AG08396 (cell line): Measurements from ENCODE around the gene CYS1.
"Not testable (repeated sequence)": the region's sequence is repeated elsewhere in the genome, so short reads cannot be mapped to it uniquely, and the experiment has no call there.

ENCODE experiments used
- DNase-seq: peaks from one replicate; pipeline ENCODE4 v3.0.0; 2012; ENCODE audit warnings: low spot score, mixed read lengths

The CYS1 gene, protein sequence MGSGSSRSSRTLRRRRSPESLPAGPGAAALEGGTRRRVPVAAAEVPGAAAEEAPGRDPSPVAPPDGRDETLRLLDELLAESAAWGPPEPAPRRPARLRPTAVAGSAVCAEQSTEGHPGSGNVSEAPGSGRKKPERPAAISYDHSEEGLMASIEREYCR

DNA sequence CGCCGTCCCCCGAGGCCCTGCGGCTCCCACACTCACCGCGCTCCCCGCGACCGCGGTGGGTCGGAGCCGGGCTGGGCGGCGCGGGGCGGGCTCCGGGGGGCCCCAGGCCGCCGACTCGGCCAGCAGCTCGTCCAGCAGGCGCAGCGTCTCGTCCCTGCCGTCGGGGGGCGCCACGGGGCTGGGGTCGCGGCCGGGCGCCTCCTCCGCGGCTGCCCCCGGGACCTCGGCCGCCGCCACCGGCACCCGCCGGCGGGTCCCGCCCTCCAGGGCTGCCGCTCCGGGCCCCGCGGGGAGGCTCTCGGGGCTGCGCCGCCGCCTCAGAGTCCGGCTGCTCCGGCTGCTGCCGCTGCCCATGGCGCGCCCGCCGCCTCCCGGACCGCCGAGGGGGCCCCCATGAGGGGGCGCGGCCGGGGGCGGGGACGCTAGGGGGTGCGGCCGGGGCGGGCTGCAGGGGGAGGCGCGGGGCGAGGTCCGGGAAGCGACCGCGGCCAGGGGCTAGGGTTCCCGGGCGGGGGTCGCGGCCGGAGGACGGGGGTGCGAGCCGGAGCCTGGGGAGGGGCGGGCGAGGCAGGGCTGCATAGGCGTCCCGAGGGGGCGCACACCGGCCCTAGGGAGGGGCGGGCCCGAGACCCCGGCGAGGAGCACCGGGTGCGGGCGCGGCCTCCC lies at the start of gene CYS1:
TSS of gene CYS1 (minus strand) at position 542 of the 666 bp plus-strand sequence. CDS start at position 354, 188 bp downstream.
- peak; percentile 84 for DNase-seq

DNA sequence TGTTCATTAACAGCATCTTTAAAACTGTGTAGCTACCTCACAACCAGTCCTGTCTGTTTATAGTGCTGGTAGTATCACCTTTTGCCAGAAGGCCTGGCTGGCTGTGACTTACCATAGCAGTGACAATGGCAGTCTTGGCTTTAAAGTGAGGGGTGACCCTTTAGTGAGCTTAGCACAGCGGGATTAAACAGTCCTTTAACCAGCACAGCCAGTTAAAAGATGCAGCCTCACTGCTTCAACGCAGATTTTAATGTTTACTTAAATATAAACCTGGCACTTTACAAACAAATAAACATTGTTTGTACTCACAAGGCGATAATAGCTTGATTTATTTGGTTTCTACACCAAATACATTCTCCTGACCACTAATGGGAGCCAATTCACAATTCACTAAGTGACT lies 49.3 kb upstream of the CYS1 start:
- no peak for DNase-seq

DNA sequence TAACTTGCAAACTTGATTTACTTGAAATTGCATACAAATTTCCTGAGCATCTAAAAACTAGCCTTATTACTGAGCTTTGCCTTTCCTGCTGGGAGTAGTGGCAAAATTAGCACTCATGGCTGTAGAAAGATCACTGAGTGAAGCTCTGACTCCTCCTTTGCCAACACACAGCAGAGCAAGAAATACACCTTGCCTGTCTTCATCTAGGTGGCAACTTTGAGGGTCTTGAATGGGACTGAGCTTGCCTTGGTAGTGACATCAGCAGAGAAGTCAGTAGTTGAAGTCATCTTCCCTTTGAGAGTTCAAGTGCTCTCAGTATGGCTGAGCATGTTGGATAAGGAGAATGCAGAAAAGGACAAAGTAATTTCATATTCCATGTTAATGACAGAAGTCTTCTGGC lies 48.2 kb upstream of the CYS1 start:
- no peak for DNase-seq

DNA sequence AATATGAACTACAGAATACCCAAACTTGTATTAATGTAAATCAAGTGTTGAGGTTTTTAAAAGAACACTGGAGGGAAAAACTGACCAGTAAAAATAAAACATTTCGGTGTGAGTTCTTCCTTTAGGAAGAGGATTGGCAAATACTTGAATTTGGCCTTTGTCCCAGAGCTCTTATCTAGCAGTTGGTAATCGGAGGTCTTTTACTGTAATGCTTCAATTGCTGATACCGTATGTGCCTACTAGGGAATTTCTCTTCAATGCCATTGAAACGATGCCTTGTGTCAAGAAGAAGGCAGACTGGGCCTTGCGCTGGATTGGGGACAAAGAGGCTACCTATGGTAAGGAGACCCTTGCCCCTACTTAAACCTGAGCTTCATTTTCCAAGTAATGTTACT lies 46.4 kb upstream of the CYS1 start:
- no peak for DNase-seq

DNA sequence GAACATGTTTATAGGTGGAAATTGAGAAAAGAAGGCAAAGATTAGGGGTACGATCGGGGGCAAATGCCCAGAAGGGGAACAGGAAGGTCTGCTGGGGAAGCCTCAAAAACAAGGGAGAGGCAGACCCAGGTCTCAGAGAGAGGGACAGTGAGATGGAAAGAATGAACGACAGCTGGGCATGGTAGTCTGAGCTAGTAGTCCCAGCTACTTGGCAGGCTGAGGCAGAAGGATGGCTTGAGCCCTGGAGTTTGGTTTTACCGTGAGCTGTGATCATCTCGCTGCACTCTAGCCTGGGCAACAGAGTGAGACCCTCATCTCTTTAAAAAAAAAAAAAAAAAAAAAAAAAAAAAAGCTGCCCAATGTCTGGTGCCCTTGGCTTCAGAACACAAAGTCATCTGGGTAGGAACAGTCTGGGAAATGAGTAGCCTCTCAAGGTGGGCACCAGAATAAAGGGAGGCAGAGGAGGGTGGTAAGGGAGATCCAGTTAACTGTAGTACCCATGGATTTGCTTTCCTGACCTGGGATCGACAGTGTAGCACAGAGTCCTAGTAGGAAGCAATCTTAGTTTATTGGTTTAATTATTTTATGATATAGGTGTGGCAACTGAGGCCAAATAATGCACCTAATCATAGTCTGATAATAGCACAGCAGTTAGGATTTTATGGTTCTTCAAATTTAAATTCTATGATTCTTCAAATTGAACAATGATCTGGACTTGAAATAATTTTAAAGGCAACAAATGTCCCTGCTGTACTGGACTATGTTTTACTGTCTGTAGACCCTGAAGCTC lies 45.8 kb upstream of the CYS1 start:
- DNase-seq = no peak

DNA sequence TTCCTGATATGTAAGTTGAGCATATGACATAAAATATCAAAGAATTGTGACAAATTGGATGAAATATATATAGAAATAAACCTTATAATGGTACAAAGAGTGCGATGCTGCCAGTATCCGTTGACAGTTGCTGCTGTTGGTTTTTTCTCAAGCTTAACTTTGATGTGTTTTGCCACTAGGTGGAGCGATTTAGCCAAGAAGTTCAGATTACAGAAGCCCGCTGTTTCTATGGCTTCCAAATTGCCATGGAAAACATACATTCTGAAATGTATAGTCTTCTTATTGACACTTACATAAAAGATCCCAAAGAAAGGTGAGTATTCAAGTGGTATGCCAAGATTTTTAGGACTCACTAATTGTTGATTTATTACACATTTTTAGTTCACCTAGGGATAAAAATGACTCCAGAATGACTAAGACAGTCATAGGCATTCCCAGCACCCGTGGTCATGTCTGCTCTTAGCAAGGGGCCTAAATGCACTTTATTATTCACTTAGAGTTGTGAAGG lies 44.4 kb upstream of the CYS1 start:
- DNase-seq = peak; percentile 54

DNA sequence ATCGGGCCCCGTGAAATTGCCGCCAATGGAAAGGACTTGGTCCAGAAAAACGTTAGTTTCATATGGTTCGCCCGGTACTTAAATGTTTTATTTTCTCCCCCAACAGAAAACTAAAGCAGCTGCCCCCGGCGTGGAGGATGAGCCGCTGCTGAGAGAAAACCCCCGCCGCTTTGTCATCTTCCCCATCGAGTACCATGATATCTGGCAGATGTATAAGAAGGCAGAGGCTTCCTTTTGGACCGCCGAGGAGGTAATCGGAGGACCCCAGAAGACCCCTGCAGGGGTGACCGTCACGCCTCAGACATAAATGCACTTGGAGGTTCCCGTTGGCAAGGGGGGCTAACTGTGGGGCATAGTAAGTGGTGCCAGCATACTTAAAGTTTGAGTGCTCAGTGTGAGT lies 43.1 kb upstream of the CYS1 start:
- no peak for DNase-seq

DNA sequence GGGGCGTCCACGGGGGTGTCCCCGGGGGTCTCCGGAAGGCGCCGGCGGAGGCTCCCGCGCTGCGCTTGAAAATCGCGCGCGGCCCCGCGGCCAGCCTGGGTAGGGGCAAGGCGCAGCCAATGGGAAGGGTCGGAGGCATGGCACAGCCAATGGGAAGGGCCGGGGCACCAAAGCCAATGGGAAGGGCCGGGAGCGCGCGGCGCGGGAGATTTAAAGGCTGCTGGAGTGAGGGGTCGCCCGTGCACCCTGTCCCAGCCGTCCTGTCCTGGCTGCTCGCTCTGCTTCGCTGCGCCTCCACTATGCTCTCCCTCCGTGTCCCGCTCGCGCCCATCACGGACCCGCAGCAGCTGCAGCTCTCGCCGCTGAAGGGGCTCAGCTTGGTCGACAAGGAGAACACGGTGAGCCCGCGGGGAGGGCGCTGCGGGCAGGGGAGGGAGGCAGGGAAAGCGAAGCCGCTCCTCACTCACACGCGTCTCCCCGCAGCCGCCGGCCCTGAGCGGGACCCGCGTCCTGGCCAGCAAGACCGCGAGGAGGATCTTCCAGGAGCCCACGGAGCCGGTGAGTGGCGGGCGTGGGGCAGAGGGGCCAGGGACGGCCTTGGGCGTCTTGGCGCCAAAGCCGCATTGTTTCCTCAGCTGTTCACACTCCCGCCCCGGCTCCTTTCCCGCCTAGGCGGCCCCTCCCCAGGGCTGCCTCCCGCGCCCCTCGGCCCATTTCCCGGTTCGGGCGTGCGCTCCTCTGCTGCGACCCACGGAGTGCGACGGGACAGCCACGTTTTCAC lies 42.5 kb upstream of the CYS1 start, which contains the start of gene RRM2:
TSS of gene RRM2 (plus strand) at position 240 of the 781 bp plus-strand sequence. CDS start at position 300, 60 bp downstream.
- peak; percentile 99 for DNase-seq

DNA sequence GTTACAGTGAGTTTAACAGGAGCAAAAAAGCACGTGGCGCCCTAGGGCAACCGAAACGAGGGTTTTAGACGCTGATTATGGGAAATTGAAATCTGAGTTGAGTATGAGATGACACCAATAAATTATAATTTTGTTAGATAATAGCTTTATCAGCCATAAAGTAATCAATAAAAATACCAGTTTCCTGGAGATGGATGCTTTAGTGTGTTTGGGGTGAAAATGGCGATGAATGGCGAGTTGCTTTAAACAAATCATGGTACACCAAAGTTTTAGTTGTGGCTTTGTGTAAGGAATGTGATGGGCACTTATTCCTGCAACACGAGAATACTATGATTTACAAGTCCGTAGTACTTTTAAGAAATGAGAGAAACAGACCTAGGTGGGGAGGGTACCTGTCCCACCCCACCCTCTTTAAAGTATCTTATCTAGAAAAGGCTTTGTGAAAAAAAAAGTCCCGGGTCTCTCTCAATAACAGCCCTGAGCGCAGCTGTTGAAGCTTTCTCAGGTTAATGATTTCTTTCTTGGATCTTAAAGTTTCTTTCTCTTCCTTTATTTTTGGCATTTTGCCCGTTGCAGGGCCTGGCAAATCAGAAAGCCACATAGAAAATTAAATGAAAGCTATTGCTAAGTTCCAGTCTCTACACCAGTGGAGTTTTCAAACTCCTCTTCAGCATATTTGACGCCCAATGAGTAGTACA lies 40.8 kb upstream of the CYS1 start:
- DNase-seq = no peak

DNA sequence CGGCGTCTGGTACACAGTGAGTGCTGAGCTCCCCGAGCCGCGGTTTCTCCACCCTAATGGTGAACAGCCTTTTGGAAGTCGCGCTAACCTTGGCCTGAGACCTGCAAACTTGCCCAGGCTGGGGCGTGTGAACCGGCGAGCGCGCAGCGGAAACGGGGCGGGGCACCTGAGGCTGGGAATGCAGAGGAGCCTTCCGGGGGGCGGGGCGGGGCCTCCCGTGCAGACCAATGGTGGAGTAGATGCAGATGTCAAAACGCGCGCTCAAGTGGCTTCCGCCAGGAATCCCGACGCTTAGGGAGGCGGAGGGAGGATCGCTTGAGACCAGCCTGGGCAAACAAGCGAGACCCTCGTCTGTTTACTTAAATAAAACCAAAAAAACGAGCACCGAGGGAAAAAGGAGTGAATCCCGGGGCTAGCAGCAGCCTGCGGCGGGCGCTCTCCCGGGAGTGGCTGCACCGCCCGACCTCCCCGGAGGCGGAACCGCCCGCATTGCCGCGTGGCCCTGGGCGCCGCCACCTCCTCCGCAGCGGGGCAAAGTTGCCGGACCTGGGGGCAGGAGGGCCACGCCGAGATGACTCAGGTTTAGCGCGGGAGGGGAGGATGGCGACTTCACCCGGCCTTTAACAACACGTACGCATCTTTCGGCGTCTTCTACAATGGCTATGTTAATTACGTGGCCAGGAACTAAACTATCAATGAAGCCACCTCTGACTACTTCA lies 40.1 kb upstream of the CYS1 start:
- DNase-seq = peak; percentile 94

DNA sequence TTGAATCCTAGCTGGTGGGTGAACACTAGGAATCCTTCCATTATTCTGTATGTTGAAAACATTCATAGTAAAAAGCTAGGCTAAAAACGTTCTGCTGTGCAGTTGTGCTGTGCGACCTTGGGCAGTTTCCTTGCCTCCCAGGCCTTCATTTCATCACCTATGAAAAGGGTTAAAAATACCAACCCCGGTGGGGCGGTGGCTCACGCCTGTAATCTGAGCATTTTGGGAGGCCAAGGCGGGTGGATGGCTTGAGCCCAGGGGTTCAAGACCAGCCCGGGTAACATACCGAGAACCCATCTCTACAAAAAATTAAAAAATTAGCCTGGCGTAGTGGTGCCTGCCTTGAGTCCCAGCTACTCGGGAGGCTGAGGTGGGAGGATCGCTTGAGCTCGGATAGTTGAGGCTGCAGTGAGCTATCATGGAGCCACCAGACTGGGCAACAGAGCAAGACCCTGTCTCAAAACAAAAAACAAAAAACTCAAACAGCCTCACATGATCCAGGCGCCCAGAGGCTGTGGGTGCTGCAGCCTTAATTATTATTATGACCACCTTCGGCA lies 39.5 kb upstream of the CYS1 start:
- DNase-seq = no peak

DNA sequence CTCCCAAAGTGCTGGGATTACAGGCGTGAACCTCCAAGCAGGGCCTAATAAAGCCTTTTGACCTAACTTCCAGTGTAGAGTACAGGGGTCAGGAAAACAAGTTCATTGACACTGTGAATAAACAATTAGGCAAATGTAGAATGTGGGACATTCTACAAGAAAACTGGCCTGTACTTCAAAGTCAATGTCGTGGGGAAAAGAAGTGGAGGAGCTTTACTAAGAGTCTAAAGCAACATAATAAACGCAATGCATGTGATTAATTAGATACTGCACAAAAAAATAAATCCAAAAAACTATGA lies 38.8 kb upstream of the CYS1 start:
- DNase-seq = no peak

DNA sequence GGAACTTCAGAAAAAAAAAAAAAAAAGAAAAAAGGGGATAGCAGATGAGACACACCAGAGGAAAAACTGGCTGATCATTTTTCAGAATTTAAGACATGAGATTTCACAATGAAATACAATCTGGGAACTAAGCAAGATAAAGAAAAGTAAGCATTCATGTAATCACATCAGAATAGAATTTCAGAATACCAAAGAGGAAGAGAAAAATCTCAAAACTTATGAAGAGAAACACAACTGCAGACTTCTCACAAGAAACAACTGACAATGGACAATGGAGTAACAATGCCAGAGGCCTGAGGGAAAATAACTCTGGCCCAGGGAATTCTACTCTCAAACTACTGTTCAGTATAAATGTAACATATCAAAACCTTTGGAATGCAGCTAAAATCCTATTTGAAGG lies 29.1 kb upstream of the CYS1 start:
- DNase-seq = no peak

DNA sequence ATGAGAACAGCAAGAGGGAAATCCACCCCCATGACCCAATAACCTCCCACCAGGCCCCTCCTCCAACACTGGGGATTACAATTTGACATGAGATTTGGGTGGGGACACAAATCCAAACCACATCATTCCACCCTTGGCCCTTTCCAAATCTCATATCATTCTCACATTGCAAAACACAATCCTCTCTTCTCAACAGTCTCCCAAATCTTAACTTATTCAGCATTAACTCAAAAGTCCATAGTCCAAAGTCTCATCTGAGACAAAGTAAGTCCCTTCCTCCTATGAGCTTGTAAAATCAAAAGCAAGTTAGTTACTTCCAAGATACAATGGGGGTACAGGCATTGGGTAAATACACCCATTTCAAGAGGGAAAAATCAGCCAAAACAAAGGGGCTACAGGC lies 24.7 kb upstream of the CYS1 start:
- DNase-seq = not testable (repeated sequence)

DNA sequence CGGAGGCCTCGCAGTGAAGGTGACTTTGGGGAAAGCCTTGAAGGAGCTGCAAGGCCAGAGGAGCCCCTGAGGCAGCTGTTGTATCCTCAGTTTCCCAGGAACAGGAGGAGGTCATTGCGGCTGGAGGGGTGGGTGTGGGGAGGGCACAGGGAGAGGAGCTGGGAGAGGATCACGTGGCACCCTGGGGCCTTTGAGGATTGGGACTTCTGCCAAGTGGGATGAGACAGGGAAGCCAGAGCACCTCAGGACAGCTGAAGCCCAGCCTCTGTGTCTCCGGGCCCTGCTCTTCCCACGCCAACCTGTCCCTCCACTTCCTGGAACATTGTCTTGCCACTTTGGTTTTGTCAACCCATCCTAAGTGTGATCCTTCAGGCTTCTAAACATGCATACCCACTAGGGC lies 23.0 kb upstream of the CYS1 start:
- no peak for DNase-seq

DNA sequence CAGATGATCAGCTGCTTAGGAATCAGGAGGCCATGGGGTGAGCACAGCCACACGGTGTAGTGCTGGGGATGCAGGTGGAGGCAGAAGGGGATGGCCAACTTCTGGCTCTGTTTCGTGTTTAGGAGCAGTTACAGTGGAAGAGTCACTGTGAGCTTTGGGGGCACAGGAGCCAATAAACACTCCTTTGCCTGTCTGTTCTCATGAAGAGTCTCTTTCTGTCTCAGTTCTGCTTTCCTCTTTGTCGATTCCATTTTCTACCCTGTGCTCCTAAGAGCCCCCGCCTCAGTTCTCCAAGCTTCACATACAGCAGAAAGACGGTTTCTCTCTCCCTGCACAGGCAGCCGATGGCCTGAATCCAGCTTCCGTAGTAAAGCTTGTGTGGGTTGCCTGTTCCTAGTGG lies 21.3 kb upstream of the CYS1 start:
- DNase-seq = no peak

DNA sequence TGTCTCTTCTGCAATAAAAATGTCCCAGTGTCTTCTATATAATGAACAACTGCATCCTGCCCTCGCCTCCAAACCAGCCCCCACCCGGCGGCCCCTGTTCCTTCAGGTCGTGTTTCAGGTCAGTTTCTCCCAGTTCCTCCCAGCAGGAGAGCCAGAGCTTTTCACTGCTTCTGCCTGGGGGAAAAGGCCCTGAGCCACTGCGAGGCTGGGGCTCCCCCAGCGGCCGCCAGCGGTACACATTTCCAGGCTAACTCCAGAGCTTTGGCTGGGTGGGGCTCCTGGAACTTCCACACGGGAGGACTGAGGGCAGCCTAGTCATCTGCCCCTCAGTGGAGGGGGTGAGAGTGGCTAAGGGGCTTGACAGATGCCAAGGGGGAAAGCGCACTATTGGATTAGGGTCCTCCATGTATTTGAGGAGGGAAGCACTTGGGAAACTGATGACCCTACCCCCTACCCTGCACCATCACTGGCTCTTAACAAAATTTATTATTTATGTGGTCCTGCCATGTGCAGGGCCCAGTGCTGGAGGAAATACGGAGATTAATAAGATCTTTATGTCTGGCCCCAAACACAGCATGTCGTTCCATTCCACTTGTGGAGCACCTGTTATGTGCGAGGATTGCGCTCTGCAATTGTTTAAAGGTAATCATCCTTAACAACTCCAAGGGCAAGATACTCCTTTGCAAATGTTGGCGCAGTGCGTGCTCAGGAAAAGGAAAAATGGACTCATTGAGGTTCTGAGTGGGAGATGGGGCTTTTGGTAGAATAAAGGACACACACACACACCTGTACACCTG lies 17.3 kb upstream of the CYS1 start:
- DNase-seq = peak; percentile 90

DNA sequence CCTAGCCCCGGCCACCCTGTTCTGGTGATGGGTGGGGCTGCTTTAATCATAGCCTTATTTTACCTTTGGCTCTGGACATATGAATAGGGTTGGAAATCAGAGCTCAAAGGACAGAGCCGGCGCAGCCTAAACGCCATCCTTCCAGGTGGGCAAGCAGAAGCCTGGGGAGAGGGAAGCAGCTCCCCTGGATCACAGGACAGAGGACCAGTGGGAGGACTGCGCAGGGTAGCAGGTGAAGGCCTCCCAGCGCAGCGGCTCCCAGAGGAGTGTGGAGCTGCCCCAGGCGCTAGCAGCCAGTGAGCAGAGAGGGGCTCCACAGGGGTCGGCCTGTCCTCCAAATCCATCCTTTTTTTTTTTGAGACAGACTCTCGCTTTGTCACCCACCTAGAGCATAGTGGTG lies 16.4 kb upstream of the CYS1 start:
- no peak for DNase-seq

DNA sequence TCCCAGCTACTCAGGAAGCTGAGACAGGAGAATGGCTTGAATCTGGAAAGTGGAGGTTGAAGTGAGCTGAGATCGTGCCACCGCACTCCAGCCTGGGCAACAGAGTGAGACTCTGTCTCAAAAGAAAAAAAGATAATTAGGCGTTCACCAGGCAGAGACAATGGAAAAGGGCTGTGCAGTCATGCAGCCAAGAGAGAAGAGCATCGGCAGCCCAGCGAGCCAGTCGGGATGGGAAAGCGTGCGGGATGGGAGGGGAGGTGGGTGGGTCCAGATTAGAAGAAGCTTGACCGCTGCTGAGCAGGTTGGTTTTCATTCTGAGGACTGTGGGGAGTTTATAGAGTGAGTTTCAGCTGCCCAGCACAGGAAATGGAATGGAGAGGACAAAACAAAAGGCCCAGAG lies 15.0 kb upstream of the CYS1 start:
- no peak for DNase-seq

DNA sequence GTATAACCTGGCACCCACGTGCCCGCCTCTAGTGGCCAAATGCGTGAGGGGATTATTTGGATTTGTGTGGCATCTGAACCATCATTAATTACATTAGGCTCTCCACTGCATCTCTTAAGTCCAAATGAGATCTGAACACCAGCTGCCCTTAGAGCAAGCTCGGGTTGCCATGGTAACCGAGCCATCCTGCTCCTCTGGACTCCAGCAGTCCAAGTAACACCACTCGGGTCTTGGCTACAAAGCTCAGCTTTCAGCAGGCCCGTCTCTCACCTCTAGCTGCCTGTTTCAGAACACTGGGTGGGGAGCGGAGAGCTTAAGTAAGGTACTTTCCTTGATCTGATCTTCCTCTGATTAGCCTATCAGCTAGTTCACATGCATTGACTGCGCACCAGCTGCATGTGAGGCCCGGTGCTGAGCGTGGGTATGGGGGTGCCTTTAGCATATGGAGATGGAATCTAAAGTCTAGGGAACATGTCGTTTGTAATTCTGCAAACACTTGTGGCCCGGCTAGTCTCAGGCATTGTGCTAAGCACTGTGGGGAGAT lies 14.1 kb upstream of the CYS1 start:
- DNase-seq = no peak
